Measurements from ENCODE around the gene CRISP3.

The CRISP3 gene

DNA sequence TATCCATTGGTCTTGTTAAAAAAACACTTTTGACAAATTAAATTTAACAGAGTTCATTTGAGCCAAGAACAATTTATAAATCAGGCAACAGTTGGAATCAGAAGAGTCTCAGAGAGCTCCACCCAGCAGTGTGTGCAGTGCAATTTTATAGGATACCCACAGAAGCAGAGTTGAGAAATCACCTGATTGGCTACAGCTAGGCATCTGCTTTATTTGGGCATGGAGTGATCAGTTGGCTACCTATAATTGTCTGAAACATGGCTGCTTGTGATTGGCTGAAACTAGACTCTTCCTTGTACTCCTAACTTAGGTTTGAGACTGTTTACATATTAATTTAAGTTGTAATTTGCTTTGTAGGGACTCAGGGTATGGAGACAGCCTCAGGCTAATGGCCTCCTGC, 30.9 kb upstream of the CRISP3 start:
- Histone ChIP-seq H3K9me3 (ENCODE audit: control extremely low read depth in 1 of 5, control insufficient read depth in 4 of 5, insufficient read depth in 2 of 5, low read depth in 1 of 5, low read length in 4 of 5) (no peaks in the 10 kb centered on the region), H3K36me3 (ENCODE audit: control insufficient read depth in 4 of 4, insufficient read depth in 4 of 4, low read length in 3 of 4) (no peaks in the 10 kb centered on the region), H3K27ac (ENCODE audit: insufficient read depth in 1 of 2, low read depth in 1 of 2, low read length in 2 of 2, poor library complexity in 1 of 2, severe bottlenecking in 2 of 2) (no peak overlapping the region), H3K27me3 (replicated peaks in 2 of 5; ENCODE audit: control insufficient read depth in 4 of 5, insufficient read depth in 5 of 5, low read length in 4 of 5) (no peaks in the 10 kb centered on the region), H3K4me3 (ENCODE audit: control insufficient read depth in 1 of 7, extremely low read depth in 1 of 7, insufficient read depth in 4 of 7, low read depth in 2 of 7, low read length in 6 of 7) (no peak overlapping the region), H3K4me1 (ENCODE audit: control extremely low read depth in 1 of 4, control insufficient read depth in 4 of 4, insufficient read depth in 4 of 4, low read length in 3 of 4) (peaks cover 6 to 16% (median 8%) of the 10 kb centered on the region in 4 experiments)
- CTCF ChIA-PET = no interaction called here
- POLR2A ChIA-PET = no interaction called here
- DNase-seq = no peak

DNA sequence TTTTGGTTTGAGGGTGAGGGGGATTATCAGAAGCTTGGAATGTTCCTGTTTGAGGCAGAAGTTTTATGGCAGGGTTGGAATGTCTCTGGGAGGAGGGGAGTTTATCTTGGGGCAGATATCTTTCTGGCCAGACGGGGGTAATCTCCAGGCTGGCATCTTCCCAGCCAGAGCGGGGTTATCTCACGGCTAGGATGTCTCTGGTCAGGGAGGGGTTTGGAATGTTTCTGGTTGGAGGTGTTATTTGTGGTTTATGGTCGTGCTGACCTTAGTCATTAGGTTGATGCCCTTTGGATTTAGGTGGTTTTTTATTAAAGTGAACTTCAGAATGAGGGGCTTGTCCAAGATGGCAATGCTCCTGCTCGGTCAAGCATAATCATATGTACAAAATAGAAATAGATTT, 28.1 kb upstream of the CRISP3 start:
- peaks cover 6 to 16% (median 7%) of the 10 kb centered on the region in 4 experiments for H3K4me1 ChIP-seq (ENCODE audit: control extremely low read depth in 1 of 4, control insufficient read depth in 4 of 4, insufficient read depth in 4 of 4, low read length in 3 of 4)
- POLR2A ChIA-PET = no interaction called here
- H3K27me3 ChIP-seq (replicated peaks in 2 of 5; ENCODE audit: control insufficient read depth in 4 of 5, insufficient read depth in 5 of 5, low read length in 4 of 5) = no peaks in the 10 kb centered on the region
- WGBS (ENCODE audit: insufficient coverage) = 86% methylated on average over 3 of the region's 5 CpGs
- H3K27ac ChIP-seq (ENCODE audit: insufficient read depth in 1 of 2, low read depth in 1 of 2, low read length in 2 of 2, poor library complexity in 1 of 2, severe bottlenecking in 2 of 2) = no peak overlapping the region
- no peaks in the 10 kb centered on the region for H3K36me3 ChIP-seq (ENCODE audit: control insufficient read depth in 4 of 4, insufficient read depth in 4 of 4, low read length in 3 of 4)
- CTCF ChIA-PET = no interaction called here
- no peak overlapping the region for H3K4me3 ChIP-seq (ENCODE audit: control insufficient read depth in 1 of 7, extremely low read depth in 1 of 7, insufficient read depth in 4 of 7, low read depth in 2 of 7, low read length in 6 of 7)
- no peaks in the 10 kb centered on the region for H3K9me3 ChIP-seq (ENCODE audit: control extremely low read depth in 1 of 5, control insufficient read depth in 4 of 5, insufficient read depth in 2 of 5, low read depth in 1 of 5, low read length in 4 of 5)
- DNase-seq = no peak

DNA sequence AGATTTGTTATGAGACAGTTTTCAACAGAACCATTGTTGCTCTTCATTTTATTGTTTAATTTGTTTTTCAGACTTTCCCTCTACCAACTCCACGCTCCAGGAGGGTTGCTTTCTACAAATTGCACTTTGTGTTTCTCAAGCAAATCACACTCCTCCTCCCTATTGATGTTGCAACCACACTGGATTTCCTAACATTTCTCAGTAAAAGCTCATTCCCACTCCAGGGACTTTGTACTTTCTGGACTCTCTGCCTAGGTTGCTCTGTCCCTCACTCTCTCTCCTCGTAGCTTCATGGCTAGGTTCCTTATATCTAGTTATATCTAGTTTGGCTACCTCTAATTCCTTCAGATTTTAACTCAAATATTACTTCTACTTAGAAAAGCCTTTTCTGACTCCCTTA, 22.6 kb upstream of the CRISP3 start:
- no peaks in the 10 kb centered on the region for H3K9me3 ChIP-seq (ENCODE audit: control extremely low read depth in 1 of 5, control insufficient read depth in 4 of 5, insufficient read depth in 2 of 5, low read depth in 1 of 5, low read length in 4 of 5)
- no peaks in the 10 kb centered on the region for H3K27me3 ChIP-seq (replicated peaks in 2 of 5; ENCODE audit: control insufficient read depth in 4 of 5, insufficient read depth in 5 of 5, low read length in 4 of 5)
- no peak overlapping the region for H3K4me3 ChIP-seq (ENCODE audit: control insufficient read depth in 1 of 7, extremely low read depth in 1 of 7, insufficient read depth in 4 of 7, low read depth in 2 of 7, low read length in 6 of 7)
- no peak for DNase-seq
- CTCF ChIA-PET = no interaction called here
- no peaks in the 10 kb centered on the region for H3K36me3 ChIP-seq (ENCODE audit: control insufficient read depth in 4 of 4, insufficient read depth in 4 of 4, low read length in 3 of 4)
- H3K27ac ChIP-seq (ENCODE audit: insufficient read depth in 1 of 2, low read depth in 1 of 2, low read length in 2 of 2, poor library complexity in 1 of 2, severe bottlenecking in 2 of 2) = no peak overlapping the region
- WGBS (ENCODE audit: insufficient coverage) = 100% methylated on average over 1 of the region's 2 CpGs
- peaks cover 0 to 2% (median 0%) of the 10 kb centered on the region in 4 experiments for H3K4me1 ChIP-seq (ENCODE audit: control extremely low read depth in 1 of 4, control insufficient read depth in 4 of 4, insufficient read depth in 4 of 4, low read length in 3 of 4)
- POLR2A ChIA-PET = no interaction called here

DNA sequence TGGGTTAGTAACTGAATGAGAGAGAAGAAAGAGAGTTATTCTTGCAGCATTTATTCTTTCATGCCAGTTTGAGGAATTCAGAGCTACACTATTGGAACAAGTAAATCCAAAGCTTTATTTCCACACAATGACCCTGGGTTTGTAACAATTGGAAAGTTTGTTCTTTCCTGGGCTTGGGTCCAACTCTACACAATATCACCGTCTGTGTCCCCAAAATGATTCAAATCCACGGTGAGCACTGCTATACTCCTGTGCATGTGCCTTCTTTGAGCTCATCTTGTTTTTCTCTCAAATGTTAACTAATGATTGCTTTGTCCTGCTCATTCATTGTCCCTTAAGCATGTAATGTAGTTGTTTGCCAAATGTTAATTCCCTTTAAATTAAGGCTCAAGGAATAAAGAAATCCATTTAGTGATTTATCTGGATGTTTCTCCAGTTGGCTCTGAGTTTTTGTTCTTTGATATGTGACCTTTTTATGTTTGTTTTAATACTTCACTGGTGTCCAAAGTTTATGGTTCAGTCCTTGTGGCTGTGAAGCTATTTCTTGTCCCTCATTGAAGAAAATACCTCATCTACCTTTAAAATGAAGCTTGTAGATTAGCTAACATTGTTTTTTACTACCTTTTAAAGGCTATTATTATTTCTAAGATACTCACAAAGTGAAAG, 20.5 kb upstream of the CRISP3 start:
- H3K36me3 ChIP-seq (ENCODE audit: control insufficient read depth in 4 of 4, insufficient read depth in 4 of 4, low read length in 3 of 4) = no peaks in the 10 kb centered on the region
- WGBS (ENCODE audit: insufficient coverage) = 100% methylated on average over 2 of the region's 2 CpGs
- ChIA-PET POLR2A (no interaction called here), CTCF (no interaction called here)
- H3K9me3 ChIP-seq (ENCODE audit: control extremely low read depth in 1 of 5, control insufficient read depth in 4 of 5, insufficient read depth in 2 of 5, low read depth in 1 of 5, low read length in 4 of 5) = no peaks in the 10 kb centered on the region
- H3K4me1 ChIP-seq (ENCODE audit: control extremely low read depth in 1 of 4, control insufficient read depth in 4 of 4, insufficient read depth in 4 of 4, low read length in 3 of 4) = no peaks in the 10 kb centered on the region
- no peak for DNase-seq
- no peak overlapping the region for H3K27ac ChIP-seq (ENCODE audit: insufficient read depth in 1 of 2, low read depth in 1 of 2, low read length in 2 of 2, poor library complexity in 1 of 2, severe bottlenecking in 2 of 2)
- H3K4me3 ChIP-seq (ENCODE audit: control insufficient read depth in 1 of 7, extremely low read depth in 1 of 7, insufficient read depth in 4 of 7, low read depth in 2 of 7, low read length in 6 of 7) = no peak overlapping the region
- no peaks in the 10 kb centered on the region for H3K27me3 ChIP-seq (replicated peaks in 2 of 5; ENCODE audit: control insufficient read depth in 4 of 5, insufficient read depth in 5 of 5, low read length in 4 of 5)

DNA sequence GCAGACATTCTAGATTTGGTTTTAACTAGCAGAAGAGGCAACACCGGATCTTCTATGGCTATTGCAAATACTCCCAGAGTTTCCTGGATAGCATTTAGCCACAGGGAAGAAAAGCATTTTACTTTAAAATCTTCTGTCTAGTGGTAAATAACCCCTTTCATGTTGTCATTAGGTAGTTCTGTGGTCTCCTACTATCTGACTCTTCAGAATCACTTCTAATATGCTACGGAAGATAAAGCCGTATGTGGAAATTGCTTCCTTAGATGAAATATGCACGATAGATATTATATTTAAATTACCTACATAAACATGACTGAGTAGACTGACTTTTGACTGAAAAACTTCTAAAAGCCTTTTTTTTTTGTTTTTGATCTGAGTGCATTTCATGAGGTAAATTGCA, 759 bp downstream of the CRISP3 start:
- peak in 2 of 3 donors; percentile 12 to 46 for DNase-seq
- no peaks in the 10 kb centered on the region for H3K36me3 ChIP-seq (ENCODE audit: control insufficient read depth in 4 of 4, insufficient read depth in 4 of 4, low read length in 3 of 4)
- ChIA-PET POLR2A (no interaction called here), CTCF (no interaction called here)
- WGBS (ENCODE audit: insufficient coverage) = no CpG with 5 or more reads among the region's 4 CpGs
- H3K4me3 ChIP-seq (ENCODE audit: control insufficient read depth in 1 of 7, extremely low read depth in 1 of 7, insufficient read depth in 4 of 7, low read depth in 2 of 7, low read length in 6 of 7) = no peak overlapping the region
- H3K4me1 ChIP-seq (ENCODE audit: control extremely low read depth in 1 of 4, control insufficient read depth in 4 of 4, insufficient read depth in 4 of 4, low read length in 3 of 4) = no peaks in the 10 kb centered on the region
- H3K27me3 ChIP-seq (replicated peaks in 2 of 5; ENCODE audit: control insufficient read depth in 4 of 5, insufficient read depth in 5 of 5, low read length in 4 of 5) = no peaks in the 10 kb centered on the region
- H3K9me3 ChIP-seq (ENCODE audit: control extremely low read depth in 1 of 5, control insufficient read depth in 4 of 5, insufficient read depth in 2 of 5, low read depth in 1 of 5, low read length in 4 of 5) = no peaks in the 10 kb centered on the region
- no peak overlapping the region for H3K27ac ChIP-seq (ENCODE audit: insufficient read depth in 1 of 2, low read depth in 1 of 2, low read length in 2 of 2, poor library complexity in 1 of 2, severe bottlenecking in 2 of 2)

DNA sequence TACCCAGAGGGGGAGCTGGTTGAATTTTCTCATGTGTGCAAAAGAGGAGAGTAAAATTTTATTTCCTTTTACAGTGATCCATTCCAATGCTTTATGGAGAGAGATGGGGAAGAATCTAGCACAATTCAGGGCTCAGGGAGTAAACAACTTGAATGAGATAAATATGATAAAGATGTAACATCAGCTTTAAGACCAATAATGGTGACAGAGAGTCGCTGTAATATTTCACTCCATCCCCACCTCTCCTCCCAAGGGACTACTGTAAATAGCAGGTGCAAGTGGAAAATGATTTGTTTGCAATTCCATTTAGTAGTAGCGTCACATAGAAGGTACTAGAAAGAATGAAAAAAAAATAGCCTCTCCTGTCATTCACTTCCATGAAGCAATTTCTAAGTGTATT, 4.8 kb downstream of the CRISP3 start:
- no peaks in the 10 kb centered on the region for H3K4me1 ChIP-seq (ENCODE audit: control extremely low read depth in 1 of 4, control insufficient read depth in 4 of 4, insufficient read depth in 4 of 4, low read length in 3 of 4)
- no CpG with 5 or more reads among the region's 2 CpGs for WGBS (ENCODE audit: insufficient coverage)
- no peaks in the 10 kb centered on the region for H3K36me3 ChIP-seq (ENCODE audit: control insufficient read depth in 4 of 4, insufficient read depth in 4 of 4, low read length in 3 of 4)
- no peak for DNase-seq
- no peak overlapping the region for H3K4me3 ChIP-seq (ENCODE audit: control insufficient read depth in 1 of 7, extremely low read depth in 1 of 7, insufficient read depth in 4 of 7, low read depth in 2 of 7, low read length in 6 of 7)
- H3K27ac ChIP-seq (ENCODE audit: insufficient read depth in 1 of 2, low read depth in 1 of 2, low read length in 2 of 2, poor library complexity in 1 of 2, severe bottlenecking in 2 of 2) = no peak overlapping the region
- H3K27me3 ChIP-seq (replicated peaks in 2 of 5; ENCODE audit: control insufficient read depth in 4 of 5, insufficient read depth in 5 of 5, low read length in 4 of 5) = no peaks in the 10 kb centered on the region
- POLR2A ChIA-PET = no interaction called here
- CTCF ChIA-PET = no interaction called here
- no peaks in the 10 kb centered on the region for H3K9me3 ChIP-seq (ENCODE audit: control extremely low read depth in 1 of 5, control insufficient read depth in 4 of 5, insufficient read depth in 2 of 5, low read depth in 1 of 5, low read length in 4 of 5)

DNA sequence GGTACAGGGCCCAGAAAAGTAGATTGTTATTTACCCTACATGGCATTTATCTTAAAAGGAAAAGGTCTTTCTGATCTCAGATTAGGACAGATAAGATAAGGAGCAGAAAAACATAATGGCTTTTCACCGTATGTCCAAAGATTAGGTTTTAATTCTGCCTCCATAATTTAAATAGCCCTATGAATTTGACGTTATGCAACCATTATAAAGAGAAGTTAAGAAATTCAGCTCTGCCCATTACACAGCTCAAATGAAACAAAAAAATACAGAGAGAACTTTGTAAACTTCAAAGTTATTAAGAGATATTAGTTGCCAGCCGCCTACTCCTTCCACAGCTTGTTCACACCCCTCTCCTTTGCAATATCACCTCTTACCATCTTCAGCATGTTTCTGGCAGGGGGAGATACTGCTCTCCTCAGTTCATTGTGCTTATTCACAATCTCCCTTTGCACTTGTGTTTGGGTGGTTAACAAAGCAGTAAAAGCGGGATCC, 8.1 kb downstream of the CRISP3 start:
- no CpG with 5 or more reads among the region's 4 CpGs for WGBS (ENCODE audit: insufficient coverage)
- POLR2A ChIA-PET = no interaction called here

More for the DNA sequence above, 8.1 kb downstream of the CRISP3 start:
- no peaks in the 10 kb centered on the region for H3K27me3 ChIP-seq (replicated peaks in 2 of 5; ENCODE audit: control insufficient read depth in 4 of 5, insufficient read depth in 5 of 5, low read length in 4 of 5)
- H3K4me1 ChIP-seq (ENCODE audit: control extremely low read depth in 1 of 4, control insufficient read depth in 4 of 4, insufficient read depth in 4 of 4, low read length in 3 of 4) = no peaks in the 10 kb centered on the region
- H3K36me3 ChIP-seq (ENCODE audit: control insufficient read depth in 4 of 4, insufficient read depth in 4 of 4, low read length in 3 of 4) = no peaks in the 10 kb centered on the region
- no peak overlapping the region for H3K4me3 ChIP-seq (ENCODE audit: control insufficient read depth in 1 of 7, extremely low read depth in 1 of 7, insufficient read depth in 4 of 7, low read depth in 2 of 7, low read length in 6 of 7)
- CTCF ChIA-PET = no interaction called here
- H3K27ac ChIP-seq (ENCODE audit: insufficient read depth in 1 of 2, low read depth in 1 of 2, low read length in 2 of 2, poor library complexity in 1 of 2, severe bottlenecking in 2 of 2) = peak overlapping the region in 1 of 2 experiments; percentile 12
- peak in 2 of 3 donors; percentile 29 to 65 for DNase-seq
- H3K9me3 ChIP-seq (ENCODE audit: control extremely low read depth in 1 of 5, control insufficient read depth in 4 of 5, insufficient read depth in 2 of 5, low read depth in 1 of 5, low read length in 4 of 5) = no peaks in the 10 kb centered on the region
